ENCODE measurements around the gene TRIM66.

The TRIM66 gene

DNA sequence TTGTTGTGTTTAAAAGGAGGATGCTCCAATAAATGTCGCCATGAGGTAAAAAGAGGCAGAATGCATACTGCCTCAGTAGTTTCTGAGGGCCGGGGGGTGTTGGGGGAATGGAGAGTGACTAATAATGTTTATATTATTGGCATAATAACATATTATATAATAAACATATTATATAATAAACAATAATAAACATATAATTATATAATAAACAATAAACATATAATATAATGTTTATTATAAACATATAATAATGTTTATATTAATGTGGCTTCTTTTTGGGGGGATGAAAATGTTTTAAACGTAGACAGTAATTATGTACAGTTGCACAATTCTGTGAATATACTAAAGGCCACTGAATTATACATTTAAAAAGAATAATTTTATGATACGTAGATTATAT lies 35.6 kb downstream of the TRIM66 start:
- no peak overlapping the region for H3K4me3 ChIP-seq (ENCODE audit: low read depth, low read length)
- DNase-seq (ENCODE audit: low read depth), result no peak
- TF ChIP-seq, protein P1, sequence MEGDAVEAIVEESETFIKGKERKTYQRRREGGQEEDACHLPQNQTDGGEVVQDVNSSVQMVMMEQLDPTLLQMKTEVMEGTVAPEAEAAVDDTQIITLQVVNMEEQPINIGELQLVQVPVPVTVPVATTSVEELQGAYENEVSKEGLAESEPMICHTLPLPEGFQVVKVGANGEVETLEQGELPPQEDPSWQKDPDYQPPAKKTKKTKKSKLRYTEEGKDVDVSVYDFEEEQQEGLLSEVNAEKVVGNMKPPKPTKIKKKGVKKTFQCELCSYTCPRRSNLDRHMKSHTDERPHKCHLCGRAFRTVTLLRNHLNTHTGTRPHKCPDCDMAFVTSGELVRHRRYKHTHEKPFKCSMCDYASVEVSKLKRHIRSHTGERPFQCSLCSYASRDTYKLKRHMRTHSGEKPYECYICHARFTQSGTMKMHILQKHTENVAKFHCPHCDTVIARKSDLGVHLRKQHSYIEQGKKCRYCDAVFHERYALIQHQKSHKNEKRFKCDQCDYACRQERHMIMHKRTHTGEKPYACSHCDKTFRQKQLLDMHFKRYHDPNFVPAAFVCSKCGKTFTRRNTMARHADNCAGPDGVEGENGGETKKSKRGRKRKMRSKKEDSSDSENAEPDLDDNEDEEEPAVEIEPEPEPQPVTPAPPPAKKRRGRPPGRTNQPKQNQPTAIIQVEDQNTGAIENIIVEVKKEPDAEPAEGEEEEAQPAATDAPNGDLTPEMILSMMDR (IDR thresholded peaks at IDR 0.05; ENCODE audit: low read depth, low read length), result no peak
- TF ChIP-seq POLR2A (IDR thresholded peaks at IDR 0.05; ENCODE audit: extremely low read depth, insufficient read length) (no peak), MYC (IDR thresholded peaks at IDR 0.05; ENCODE audit: low read depth, low read length) (no peak)
- TF ChIP-seq, protein P2, sequence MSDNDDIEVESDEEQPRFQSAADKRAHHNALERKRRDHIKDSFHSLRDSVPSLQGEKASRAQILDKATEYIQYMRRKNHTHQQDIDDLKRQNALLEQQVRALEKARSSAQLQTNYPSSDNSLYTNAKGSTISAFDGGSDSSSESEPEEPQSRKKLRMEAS (IDR thresholded peaks at IDR 0.05; ENCODE audit: low read depth, low read length), result no peak

DNA sequence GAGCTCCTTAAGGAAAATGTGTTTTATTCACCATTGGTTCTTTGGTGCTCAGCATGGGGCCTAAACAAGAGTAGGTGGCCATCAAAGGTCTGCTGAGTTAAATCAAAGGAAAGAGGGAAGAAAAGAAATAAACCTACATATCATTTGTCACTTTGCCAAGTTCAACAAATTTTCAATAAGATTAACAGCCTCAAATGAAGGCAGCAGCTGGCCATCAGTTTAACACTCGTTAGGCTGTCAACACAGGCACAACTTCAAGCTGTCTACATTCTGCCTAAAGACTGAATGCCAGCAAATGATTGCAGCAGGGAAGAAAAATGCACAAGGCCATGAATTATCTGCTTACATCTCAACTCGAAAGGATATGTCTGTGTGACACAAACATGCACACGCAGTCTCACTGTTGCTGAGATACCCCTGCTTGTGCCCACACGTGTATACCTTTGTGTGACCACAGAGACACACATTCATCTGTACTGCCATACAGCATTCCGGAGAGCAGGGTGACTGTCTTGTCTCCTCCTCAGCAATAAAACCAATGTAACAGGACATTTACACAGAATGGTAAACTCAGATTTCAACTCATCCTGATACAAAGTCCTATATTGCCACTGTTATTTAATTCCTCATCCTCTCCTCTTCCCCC lies 40.1 kb downstream of the TRIM66 start:
- TF ChIP-seq, protein P1 (IDR thresholded peaks at IDR 0.05; ENCODE audit: low read depth, low read length), result no peak
- TF ChIP-seq MYC (IDR thresholded peaks at IDR 0.05; ENCODE audit: low read depth, low read length) (no peak), POLR2A (IDR thresholded peaks at IDR 0.05; ENCODE audit: extremely low read depth, insufficient read length) (no peak)
- TF ChIP-seq, protein P2 (IDR thresholded peaks at IDR 0.05; ENCODE audit: low read depth, low read length), result no peak
- no peak overlapping the region for H3K4me3 ChIP-seq (ENCODE audit: low read depth, low read length)
- DNase-seq (ENCODE audit: low read depth), result no peak

DNA sequence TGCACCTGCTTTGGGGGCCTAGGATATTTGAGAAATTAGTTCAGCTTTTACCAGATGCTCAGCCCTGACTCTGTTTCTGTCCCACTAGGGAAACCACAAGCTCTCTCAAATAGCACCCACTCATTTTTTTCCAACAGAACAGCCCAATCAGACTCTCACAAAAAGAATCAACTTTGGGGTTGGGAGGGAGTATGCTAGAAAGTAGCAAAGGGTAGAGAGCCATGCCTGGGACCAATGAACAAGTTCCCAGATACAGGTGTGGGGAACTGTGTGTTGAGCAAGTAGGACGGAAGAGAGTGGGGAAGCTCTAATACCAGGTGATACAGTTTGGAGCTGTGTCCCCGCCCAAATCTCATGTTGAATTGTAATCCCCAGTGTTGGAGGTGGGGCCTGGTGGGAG lies 41.1 kb downstream of the TRIM66 start:
- TF ChIP-seq MYC (IDR thresholded peaks at IDR 0.05; ENCODE audit: low read depth, low read length) (no peak), POLR2A (IDR thresholded peaks at IDR 0.05; ENCODE audit: extremely low read depth, insufficient read length) (no peak)
- TF ChIP-seq, protein P2 (IDR thresholded peaks at IDR 0.05; ENCODE audit: low read depth, low read length), result no peak
- TF ChIP-seq, protein P1 (IDR thresholded peaks at IDR 0.05; ENCODE audit: low read depth, low read length), result no peak
- no peak for DNase-seq (ENCODE audit: low read depth)
- H3K4me3 ChIP-seq (ENCODE audit: low read depth, low read length), result no peak overlapping the region

DNA sequence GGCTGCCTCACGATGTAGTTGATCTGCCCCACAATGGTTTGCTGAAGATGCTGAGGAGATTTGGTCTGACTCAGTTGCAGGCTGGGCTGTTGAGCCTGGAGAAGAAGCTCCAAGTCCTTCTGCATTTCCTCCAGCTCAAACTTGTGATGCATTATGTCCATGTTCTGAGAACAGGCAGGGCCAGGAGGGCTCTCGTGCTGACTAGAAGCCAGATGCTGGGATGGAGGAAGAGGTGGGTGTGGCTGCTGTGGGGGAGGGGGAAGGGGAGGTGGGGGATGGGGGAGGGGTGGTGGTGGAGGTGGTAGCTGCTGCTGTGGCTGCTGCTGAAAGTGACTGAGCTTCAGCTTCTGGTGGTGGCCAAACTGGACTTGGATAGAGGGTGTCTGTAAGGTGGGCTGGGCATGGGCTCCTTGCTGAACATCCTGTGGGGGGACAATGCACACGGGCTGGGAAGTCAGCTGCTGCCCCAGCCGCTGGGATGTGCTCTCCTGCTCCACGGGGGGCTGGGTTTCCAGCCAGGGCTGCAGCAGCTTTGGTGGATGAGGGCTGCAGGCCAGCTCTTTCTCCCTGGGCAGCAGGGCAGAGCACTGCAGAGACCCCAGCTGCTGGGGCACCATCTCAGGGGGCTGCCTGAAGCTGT lies 42.1 kb downstream of the TRIM66 start:
- no peak for DNase-seq (ENCODE audit: low read depth)
- TF ChIP-seq, protein P1 (IDR thresholded peaks at IDR 0.05; ENCODE audit: low read depth, low read length), result no peak
- TF ChIP-seq, protein P2 (IDR thresholded peaks at IDR 0.05; ENCODE audit: low read depth, low read length), result no peak
- TF ChIP-seq MYC (IDR thresholded peaks at IDR 0.05; ENCODE audit: low read depth, low read length) (no peak), POLR2A (IDR thresholded peaks at IDR 0.05; ENCODE audit: extremely low read depth, insufficient read length) (no peak)
- no peak overlapping the region for H3K4me3 ChIP-seq (ENCODE audit: low read depth, low read length)

DNA sequence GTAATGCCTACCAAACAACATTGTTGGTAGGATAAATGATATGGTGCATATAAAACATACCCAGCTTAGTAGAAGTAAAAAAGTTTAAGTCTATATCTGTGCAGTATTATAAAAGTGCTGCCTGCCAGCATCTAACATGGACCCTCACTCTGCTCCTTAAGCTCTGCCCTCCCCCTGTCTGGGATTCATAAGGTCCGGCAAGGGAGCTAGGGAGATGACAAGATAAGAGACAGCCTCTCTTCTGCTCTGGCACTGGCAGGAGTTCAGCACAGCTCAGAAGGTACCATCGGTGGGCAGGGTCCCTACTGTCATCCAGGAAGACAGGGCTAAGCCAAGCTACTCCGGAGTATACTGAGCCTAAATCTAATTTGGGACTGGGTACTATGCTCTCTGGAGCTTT lies 42.8 kb downstream of the TRIM66 start:
- no peak for DNase-seq (ENCODE audit: low read depth)
- H3K4me3 ChIP-seq (ENCODE audit: low read depth, low read length), result no peak overlapping the region
- no peak for TF ChIP-seq POLR2A (IDR thresholded peaks at IDR 0.05; ENCODE audit: extremely low read depth, insufficient read length)
- TF ChIP-seq, protein P1 (IDR thresholded peaks at IDR 0.05; ENCODE audit: low read depth, low read length), result no peak
- TF ChIP-seq MYC (IDR thresholded peaks at IDR 0.05; ENCODE audit: low read depth, low read length), result no peak

All from NB4 (cell line).